ENCODE data around the gene THAP4. TPM values are rescaled to one million over a fixed set of nuclear protein-coding genes. Genes with fewer than 3 reads are reported as not detected.

The THAP4 gene
- total RNA-seq, 1 experiment from 2014 or later = 71.2 TPM

- H3K27me3 ChIP-seq (ENCODE audit: insufficient read depth, low read length) = no peaks in the 10 kb centered on the region
- no TSS peak for BruUV-seq (replicated peaks)
Observed at GRCh38 chr2:241598061-241598460, 38.9 kb downstream of the THAP4 start.

More at GRCh38 chr2:241598061-241598460, 38.9 kb downstream of the THAP4 start:
- Histone ChIP-seq H3K4me3 (replicated peaks in 1 of 2; ENCODE audit: low read depth in 1 of 2, low read length in 2 of 2) (no peak overlapping the region), H3K36me3 (ENCODE audit: control insufficient read depth in 1 of 2, insufficient read depth in 2 of 2, low read length in 2 of 2) (peaks cover 5 to 15% of the 10 kb centered on the region in 2 experiments; a peak in 3 of 4 replicates), H2AFZ (ENCODE audit: low read depth, low read length, poor library complexity, severe bottlenecking) (no peak overlapping the region), H3K27ac (ENCODE audit: low read depth, low read length) (no peak overlapping the region), H4K20me1 (ENCODE audit: insufficient read depth) (no peaks in the 10 kb centered on the region), H3K4me2 (ENCODE audit: low read length) (no peak overlapping the region), H3K4me1 (ENCODE audit: control insufficient read depth in 1 of 2, insufficient read depth in 2 of 2, low read length in 2 of 2) (no peaks in the 10 kb centered on the region), H3K79me2 (ENCODE audit: insufficient read depth, low read length) (no peaks in the 10 kb centered on the region), H3K9ac (ENCODE audit: low read length) (no peak overlapping the region), H3K9me3 (ENCODE audit: control insufficient read depth in 1 of 2, insufficient read depth in 1 of 2, low read depth in 1 of 2, low read length in 2 of 2) (no peaks in the 10 kb centered on the region), H3K9me2 (ENCODE audit: insufficient read depth) (no peaks in the 10 kb centered on the region)
- ChIA-PET CTCF (interaction anchor here (1.0 to 1.2 kb wide), 2 partner anchors 42 to 90 kb away, joined by 3 to 4 read pairs; partner anchors contain the start of gene STK25), RAD21 (ENCODE audit: low non-redundant PET in 1 of 2, low total read pairs in 2 of 2, uncharacterized antibody in 2 of 2, unreplicated experiment in 2 of 2) (interaction anchor here in 1 of 2 experiments (0.6 to 1.1 kb wide), 2 partner anchors 22 to 48 kb away, joined by 3 read pairs; no protein-coding TSS in a partner anchor), POLR2A (interaction anchor here (0.7 kb wide), 1 partner anchor 242 kb away, joined by 3 read pairs; the partner anchor contains the start of gene FARP2)
- TF ChIP-seq YY1 (IDR thresholded peaks at IDR 0.05; ENCODE audit: extremely low read depth, insufficient replicate concordance, low read depth, low read length) (no peak), TCF7L2 (IDR thresholded peaks at IDR 0.05; ENCODE audit: borderline replicate concordance, extremely low read depth, insufficient read depth, insufficient read length) (no peak), SIN3A (IDR thresholded peaks at IDR 0.05; ENCODE audit: low read depth) (no peak), ELF1 (IDR thresholded peaks at IDR 0.05; ENCODE audit: borderline replicate concordance, low read depth) (no peak), ZBTB33 (IDR thresholded peaks at IDR 0.05; ENCODE audit: extremely low read depth, insufficient replicate concordance, low read length) (no peak), EZH2 (IDR thresholded peaks at IDR 0.05) (no peak), ZNF274 (IDR thresholded peaks at IDR 0.05; ENCODE audit: low read depth, low read length) (no peak), EZH2phosphoT487 (IDR thresholded peaks at IDR 0.05; ENCODE audit: borderline replicate concordance) (no peak), SRF (IDR thresholded peaks at IDR 0.05; ENCODE audit: low read depth) (no peak), REST (IDR thresholded peaks at IDR 0.05; ENCODE audit: low read depth) (no peak), SP1 (IDR thresholded peaks at IDR 0.05; ENCODE audit: low read depth) (no peak), JUND (IDR thresholded peaks at IDR 0.05) (no peak), ZFX (IDR thresholded peaks at IDR 0.05) (no peak), CEBPB (IDR thresholded peaks at IDR 0.05; ENCODE audit: low read depth) (no peak), EGR1 (IDR thresholded peaks at IDR 0.05; ENCODE audit: low read depth) (no peak)
- TF ChIP-seq, protein P1, sequence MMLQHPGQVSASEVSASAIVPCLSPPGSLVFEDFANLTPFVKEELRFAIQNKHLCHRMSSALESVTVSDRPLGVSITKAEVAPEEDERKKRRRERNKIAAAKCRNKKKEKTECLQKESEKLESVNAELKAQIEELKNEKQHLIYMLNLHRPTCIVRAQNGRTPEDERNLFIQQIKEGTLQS (IDR thresholded peaks at IDR 0.05) = no peak
- intact Hi-C loops (cut with micrococcal nuclease) = no loop called here
- ATAC-seq = no peak
- DNase-seq (ENCODE audit: low read depth, low spot score) = no peak

Data from HCT116 (cell line).